ENCODE results near the gene NRXN3.

Gene NRXN3

DNA sequence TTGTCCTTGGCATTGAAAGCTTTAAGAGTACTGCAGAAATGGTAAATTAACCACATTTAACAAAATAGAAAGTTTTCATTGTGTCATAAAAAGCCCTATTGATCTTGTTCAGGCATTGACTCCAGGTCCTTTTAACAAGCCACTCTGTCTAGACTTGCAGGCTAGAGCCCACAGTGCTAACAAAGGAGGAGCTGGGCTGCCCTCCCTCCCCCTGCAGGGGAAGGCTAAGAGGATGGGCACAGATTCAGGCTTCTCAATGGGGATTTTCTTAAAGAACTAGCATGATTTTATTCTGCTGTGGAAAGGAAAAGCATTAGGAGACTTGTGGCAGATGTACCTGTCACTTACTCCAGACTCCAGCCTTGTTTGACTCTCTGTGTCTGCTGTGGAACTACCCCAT, 463.6 kb downstream of the NRXN3 start:
- DNase-seq (ENCODE audit: low read depth in 2 of 2, low spot score in 1 of 2): no peak

DNA sequence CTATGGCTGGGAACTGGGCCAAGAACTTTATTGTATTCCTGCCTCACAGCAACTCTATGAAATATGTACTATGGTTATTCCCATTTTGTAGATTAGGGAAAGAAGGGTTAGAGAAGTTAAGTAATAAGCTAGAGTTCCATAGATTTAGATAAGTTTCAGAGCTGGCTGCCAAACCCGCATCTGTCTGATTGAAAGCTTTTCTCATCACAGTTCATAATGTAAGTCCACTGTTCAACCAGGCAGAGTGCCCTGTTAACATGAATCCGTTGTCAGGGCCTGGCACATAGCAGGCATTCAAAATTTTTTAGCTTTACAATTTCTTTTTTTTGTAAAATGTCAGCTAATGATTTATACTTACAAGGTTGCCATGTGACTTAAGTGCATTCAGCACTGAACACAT, 467.3 kb downstream of the NRXN3 start:
- no peak for DNase-seq (ENCODE audit: low read depth in 2 of 2, low spot score in 1 of 2)

DNA sequence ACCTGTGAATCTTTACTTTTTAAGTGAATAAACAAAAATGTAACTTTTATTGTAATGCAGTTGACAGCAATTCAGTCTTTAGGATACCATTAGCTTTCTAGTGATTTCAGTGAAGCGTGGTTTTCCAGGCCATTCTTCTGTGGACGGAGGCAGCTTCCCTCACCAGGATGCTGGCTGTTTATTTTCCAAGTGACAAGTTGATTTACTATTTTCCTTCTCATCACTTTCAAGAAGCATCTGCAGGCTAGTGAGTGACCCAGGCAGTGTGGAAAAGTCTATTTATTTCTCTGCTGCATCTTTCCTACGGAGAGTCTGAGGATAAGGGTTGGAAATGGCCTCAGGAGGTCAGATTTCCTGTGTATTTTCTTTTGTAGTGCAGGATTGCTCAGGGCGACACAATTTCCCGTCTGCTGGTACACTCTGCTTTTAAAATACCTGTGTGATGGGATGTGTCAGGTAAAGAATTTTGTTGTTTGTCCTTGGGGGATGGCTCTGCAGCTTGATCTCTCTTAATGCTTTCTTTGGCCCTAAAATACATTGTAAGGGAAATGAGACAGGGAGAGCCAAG, 467.8 kb downstream of the NRXN3 start:
- DNase-seq (ENCODE audit: low read depth in 2 of 2, low spot score in 1 of 2): no peak

DNA sequence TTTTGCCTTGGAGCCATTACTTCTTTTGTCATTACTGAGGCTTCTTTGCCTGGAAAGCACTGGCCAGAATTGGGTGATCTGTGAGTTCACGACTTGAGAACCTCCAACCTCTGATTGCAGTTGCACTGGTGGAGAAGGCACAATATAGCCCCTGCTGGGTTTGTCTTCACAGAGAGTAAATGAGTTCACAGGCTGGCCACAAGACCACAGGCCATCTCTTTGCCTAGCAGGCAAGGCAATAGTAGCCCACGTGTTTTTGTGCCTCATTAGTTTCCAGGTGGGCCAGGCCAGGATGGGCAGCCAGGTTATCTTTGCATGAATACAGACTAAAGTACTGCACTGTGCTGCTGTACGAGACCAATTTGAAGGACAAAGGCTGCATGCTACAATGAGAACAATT, 468.8 kb downstream of the NRXN3 start:
- DNase-seq (ENCODE audit: low read depth in 2 of 2, low spot score in 1 of 2): no peak

DNA sequence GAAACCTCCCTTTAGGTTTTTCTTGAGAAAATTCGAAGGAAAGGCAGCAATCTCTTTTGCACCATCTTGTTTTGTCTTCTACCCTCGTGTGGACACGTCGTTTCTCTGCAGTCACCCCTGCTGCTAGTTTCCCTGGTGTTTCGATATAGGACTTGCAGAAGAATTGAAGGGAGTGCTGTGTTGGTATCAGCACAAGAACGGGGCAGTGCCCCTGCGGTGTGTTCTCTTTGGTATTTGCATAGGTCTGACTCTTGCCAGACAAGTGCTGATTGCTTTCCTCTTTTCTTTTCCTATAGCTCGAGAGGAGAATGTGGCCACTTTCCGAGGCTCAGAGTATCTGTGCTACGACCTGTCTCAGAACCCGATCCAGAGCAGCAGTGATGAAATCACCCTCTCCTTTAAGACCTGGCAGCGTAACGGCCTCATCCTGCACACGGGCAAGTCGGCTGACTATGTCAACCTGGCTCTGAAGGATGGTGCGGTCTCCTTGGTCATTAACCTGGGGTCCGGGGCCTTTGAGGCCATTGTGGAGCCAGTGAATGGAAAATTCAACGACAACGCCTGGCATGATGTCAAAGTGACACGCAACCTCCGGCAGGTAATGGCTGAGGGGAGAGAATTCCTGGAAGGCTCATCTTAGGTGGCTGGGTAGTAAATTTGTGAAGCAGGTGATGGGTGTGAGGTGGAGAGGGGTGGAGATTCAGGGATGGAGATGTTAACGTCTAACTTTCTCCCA, 474.8 kb downstream of the NRXN3 start:
- DNase-seq (ENCODE audit: low read depth in 2 of 2, low spot score in 1 of 2): no peak

DNA sequence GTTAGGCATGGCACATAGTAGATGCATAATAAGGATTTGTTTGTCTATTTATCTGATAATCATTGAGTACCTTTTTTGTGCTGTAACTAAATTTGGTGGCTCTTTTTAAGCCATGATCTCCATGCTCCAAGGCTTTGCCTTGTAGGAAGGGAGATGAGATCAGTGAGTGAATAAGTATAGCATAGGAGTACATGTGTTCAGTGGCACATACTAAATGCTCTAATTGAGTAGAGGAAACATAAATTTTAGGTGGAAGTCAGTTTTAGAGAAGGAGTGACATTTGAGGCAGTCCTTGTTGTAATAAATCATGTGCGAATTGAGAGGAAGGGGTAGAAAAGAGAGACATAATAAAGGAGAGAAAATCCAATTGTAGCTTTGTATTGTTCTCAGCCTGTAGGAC, 482.6 kb downstream of the NRXN3 start:
- DNase-seq (ENCODE audit: low read depth in 2 of 2, low spot score in 1 of 2): no peak

DNA sequence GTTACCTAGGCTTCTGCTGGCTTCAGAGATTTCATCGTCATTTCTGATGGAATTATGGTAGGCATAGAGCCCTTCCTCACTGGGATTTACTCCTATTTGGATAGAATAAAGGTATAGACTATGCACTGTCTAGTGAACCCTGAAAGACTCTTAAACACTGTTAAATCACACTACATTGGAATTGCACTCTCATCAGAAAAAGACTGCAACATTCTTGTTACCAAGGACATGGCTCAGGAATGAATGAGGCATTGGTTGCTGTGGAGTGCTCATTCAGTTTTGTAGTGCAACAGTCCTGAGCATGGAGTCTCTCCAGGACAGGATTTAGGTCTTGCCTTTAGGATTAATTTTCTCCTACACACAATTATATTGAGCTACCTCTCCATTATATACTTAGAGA, 483.0 kb downstream of the NRXN3 start:
- DNase-seq (ENCODE audit: low read depth in 2 of 2, low spot score in 1 of 2): no peak

DNA sequence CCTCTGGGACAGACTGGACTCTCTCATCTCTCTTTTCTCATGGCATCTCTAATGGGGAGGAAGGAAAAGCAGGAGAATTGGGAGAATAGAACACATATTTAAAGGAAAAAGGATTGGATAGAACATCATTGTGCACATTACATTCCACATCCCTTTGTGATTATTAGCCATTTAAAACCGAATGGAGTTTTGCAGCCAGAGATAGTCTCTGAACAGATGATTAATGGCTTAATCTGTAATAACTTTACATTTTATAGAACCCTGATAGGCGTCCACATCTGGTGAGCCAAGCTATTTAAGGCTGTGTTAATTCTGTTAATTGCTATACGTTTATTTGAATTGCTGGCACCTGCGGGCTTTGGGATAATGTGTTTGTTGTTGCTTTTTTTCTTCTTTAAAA, 487.3 kb downstream of the NRXN3 start:
- no peak for DNase-seq (ENCODE audit: low read depth in 2 of 2, low spot score in 1 of 2)

DNA sequence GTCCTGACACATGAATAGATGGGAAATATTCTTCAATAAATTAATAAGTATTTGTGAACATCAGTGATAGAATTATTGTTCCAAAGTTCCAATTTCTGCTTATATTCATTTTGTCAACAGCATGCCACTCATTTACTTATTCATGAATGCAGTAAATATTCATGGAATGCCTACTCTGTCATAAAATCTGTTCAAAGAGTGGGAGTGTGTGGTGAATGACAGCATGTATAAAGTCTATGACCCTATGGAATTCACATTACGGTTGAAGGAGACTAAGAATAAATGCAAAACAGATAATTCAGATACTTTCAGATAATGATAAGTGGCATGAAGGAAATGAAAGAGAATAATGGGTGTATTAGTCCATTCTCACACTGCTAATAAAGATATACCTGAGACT, 494.7 kb downstream of the NRXN3 start:
- DNase-seq (ENCODE audit: low read depth in 2 of 2, low spot score in 1 of 2): no peak

DNA sequence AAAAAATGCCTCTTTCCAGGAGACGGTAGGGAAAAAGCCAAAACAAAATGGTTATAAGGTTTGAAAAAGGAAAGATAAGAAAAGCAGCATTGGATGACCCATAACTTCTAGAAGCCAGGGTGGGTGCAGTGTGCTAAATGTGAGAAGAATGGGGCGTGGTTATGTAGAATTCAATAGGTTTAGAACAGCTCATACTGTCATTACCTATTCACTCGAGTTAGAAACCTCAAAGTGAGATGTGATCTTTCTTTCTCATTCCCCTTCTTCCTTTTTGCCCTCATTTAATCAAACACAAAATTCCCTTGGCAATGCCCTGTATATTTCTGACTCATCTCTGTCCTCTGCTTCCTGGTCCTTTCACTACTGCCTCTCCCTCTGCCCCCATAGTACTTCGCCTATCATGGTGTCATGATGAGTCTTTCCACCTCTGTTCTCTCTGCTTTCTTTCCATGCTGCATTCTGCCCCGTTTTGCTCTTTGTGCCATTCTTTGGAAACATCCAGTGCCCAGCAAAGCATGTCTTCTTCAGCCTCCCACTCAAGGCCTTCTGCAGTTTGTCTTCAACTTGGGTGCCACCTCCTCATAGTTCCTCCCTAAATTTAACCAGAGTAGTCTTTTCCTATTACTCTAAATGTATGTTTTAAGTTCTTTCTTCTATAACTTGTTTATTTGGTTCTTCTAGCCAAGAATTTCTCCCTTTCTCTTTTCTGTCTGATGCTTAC, 496.3 kb downstream of the NRXN3 start:
- DNase-seq (ENCODE audit: low read depth in 2 of 2, low spot score in 1 of 2): no peak

DNA sequence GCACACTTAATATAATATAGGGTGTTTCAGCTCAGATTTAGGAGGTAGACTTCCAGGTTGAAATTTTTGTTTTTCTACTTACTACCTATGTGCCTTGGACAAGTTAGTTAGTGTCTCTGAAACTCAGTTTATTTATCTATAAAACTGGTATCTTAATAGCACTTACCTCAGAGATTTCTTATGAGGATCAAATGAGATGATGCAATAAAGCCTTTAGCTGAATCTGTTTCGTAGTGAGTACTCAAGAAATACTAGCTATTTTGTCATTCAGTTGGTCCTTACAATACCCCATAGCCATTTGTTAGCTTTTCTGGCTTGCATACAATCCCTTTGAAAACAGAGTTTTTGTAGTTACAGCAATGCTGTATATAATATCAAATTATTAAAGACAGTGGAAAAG, 497.0 kb downstream of the NRXN3 start:
- DNase-seq (ENCODE audit: low read depth in 2 of 2, low spot score in 1 of 2): no peak

DNA sequence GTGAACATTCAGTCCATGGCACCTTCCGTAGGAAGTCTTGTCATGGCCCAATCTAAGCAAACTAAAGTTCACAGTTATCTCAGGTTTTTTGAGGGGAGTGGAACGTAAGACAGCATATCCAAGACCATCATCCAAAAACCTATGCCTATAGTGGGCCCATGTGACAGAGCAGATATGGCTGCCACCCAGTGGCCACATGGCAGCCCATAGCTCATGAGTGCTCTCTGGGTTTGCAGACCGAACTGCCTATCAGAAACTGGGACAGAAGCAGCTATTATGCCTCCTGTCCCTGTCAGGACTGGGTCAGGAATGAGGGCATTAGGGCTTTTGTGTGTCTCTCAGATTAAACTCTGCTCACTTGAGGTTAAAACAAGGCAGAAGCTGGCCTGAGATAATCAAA, 503.7 kb downstream of the NRXN3 start:
- DNase-seq (ENCODE audit: low read depth in 2 of 2, low spot score in 1 of 2): no peak

DNA sequence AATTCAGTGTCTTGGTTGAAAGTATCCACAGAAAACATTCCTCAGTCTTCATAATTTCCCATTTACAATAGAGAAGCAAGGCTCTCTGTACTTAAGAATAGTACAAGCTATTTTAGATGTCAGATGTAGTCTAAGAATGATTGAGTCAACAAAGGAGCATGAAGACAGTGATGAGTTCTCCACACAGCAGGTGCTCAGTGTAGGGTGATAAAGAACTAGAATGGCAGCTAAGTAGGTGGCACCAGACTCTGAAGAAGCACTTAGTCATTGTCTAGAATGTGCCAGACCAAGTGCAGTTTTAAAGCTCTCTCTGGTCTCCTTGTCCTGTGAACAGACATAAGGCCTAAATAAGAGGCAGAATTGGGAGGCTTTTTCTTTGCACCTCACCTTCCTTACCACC, 504.6 kb downstream of the NRXN3 start:
- no peak for DNase-seq (ENCODE audit: low read depth in 2 of 2, low spot score in 1 of 2)

DNA sequence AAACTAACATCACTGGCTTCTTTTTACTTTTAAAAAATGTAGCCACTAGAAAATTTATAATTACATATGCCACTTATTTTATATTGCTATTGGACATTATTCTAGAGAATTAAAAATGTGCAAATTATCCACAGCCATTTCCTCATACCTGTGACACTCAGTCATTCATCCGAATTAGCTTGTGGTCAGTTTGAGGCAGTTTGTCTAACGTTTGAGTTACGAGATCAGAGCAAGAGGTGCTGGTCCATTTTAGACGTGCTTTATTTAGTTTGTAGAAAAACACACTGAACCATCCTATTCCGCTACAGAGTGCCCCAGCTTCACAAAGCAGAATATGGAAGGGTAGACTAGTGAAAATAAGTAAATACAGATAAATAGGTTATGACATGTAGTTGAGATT, 513.0 kb downstream of the NRXN3 start:
- no peak for DNase-seq (ENCODE audit: low read depth in 2 of 2, low spot score in 1 of 2)

DNA sequence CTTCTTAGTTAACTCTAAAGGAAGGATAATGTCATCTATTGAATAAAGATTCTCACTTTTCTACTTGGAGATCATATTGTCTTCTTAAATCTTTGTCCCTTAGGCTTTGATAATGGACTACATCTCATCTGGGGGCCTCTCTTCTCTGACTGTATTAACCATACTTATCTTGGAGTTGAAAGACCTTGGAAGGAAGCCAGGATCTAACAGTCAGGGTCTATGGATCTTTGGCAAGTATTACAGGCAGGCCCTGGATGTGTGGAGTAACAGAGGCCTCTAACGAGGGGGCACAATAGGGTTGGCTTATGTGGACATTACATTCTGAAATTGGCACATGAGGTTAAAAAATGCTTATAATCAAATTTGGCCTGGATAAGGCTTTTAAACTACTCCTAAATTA, 513.8 kb downstream of the NRXN3 start:
- DNase-seq (ENCODE audit: low read depth in 2 of 2, low spot score in 1 of 2): no peak

DNA sequence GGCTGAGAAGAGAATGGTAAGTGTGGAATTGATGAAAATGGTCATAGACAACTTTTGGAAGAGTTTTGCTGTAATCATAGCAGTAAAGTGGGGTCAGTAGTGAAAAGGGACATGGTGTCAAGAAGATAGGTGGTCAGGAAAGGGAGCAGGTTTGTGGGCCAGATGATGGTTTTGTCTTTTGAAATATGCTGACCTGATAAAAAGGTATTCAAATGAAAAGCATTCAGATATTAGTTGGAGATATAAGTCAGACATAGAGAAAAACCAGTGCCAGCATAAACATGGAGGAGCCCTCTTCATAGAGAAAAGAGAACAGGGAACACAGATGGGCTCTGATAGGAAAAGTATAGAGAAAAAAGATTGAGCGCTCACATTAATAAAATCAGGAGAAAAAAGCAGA, 518.3 kb downstream of the NRXN3 start:
- no peak for DNase-seq (ENCODE audit: low read depth in 2 of 2, low spot score in 1 of 2)

DNA sequence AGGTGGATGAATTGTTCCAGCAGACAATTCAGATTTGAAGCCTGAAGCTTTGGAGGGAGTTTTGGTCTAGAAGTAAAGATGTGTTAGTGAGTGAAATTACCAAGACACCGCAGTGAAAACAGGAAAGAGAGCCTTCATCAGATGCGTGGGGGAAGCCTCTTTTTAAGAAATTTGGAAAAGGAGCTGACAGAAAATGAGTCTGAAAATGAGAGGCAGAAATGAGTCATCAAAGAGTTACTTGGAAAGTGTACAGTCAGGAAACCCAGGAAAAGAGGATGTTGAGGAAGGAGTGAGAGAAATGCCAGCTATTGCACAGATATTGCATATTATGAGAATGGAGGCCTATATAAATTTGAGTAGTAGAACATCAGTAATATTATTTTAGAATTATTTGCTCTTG, 520.7 kb downstream of the NRXN3 start:
- no peak for DNase-seq (ENCODE audit: low read depth in 2 of 2, low spot score in 1 of 2)

DNA sequence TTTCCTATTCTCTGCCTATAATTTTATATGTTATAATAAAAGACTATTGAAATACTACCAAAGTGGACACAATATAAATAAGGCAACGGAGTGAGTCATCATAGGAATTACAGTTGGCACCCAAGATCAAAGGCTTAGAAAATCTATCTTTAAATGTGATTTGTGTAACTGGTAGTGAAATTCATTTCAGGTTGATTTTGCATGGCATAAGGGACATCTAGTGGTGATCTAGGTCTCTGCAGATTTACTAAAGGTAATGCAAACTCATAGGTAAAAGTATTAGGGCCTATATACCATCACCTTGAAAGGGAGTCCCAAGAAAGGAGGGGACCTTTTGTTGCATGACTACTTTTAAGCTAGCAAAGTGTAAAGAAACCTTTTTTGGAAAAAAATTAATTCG, 527.2 kb downstream of the NRXN3 start:
- no peak for DNase-seq (ENCODE audit: low read depth in 2 of 2, low spot score in 1 of 2)

DNA sequence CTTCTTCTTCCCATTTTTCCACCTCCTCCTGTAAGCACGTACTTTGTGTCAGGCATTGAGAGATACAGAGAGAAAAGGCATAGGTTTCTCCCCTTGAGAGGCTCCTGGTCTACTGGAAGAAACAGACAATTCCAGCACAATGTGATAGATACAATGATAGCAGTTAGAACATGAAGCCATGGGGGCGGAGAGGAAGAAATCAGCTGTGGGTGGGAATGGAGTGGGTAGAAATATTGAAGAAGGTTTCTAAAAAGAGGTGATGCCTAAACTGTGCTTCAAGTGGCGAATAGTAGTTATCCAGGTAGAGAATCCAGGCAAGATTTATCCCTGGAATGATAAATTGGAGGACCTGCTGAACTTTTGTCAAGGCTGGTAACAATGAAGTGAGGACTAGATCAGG, 528.8 kb downstream of the NRXN3 start:
- no peak for DNase-seq (ENCODE audit: low read depth in 2 of 2, low spot score in 1 of 2)

DNA sequence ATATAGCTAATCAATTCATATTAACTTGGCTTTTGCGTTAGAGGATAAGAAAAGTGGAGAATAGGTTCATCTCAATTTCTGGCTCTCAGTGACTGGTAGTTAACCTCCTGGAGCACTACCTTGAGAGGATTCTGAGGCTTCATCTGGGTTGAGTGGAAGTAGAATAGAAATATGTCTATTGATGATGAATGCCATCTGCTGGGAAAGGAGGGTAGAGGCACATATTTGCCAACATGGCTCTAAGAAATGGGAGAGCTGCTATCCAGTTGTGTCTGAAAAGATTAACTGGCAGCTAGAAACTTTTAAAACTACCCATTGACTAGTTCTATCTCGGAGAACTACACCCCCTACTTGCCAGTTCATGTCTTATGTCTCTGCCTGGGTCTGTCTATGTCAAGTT, 530.1 kb downstream of the NRXN3 start:
- no peak for DNase-seq (ENCODE audit: low read depth in 2 of 2, low spot score in 1 of 2)

DNA sequence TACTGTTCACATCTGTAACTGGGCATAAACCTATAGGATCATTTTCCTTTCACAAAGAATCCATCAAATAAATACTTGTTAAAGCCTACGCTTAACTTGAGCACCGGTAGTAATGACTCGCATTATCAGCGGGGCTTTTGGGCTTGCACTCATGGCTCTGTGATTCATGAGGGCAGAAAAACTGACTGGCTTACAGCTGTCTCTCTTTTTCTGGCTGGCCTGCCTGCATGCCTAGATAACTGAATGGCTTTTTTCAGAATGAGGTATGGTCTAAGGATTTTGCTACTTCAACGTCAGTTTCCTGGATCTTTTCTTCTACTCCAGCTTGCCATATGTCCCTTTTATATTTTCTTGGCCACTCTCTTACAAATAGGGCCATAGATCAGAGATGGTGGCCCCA, 531.1 kb downstream of the NRXN3 start:
- DNase-seq (ENCODE audit: low read depth in 2 of 2, low spot score in 1 of 2): no peak

DNA sequence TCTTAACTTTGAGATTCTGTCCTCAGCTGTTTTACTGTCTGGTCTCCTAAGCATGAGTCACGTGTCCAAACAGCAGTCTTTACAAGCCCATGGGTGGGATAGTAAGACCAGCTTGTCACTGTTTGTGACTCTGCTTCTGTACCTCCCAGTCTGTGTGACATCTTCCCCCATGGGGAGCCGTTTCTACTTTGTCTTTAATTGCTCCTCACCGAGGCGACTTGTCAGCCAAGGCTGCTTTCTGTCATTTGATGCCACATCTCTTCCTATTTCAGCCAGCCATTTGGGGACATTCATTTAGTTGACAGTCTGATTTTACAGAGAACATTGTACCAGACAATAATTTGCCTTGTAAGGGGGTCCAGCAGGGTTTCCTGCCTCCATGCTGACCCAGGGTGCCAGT, 534.8 kb downstream of the NRXN3 start:
- DNase-seq (ENCODE audit: low read depth in 2 of 2, low spot score in 1 of 2): no peak

DNA sequence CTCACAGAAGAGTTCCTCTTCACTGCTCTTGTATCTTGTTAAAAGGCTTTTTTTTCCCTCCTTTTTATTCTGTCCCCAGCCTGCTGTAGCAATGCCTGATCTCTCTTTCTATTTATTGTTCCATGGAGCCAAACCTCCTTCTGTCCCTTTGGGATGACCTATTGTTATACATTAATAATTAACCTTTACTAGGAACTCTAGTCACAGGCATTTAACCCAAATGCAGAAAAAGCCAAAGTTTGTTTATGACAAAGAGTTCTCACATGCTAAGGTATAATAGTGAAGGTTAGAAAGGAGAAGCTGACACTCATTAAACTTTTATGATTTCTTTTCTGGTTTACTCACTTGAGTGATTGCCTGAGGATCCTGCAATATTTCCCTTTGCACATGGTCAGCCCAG, 535.8 kb downstream of the NRXN3 start:
- DNase-seq (ENCODE audit: low read depth in 2 of 2, low spot score in 1 of 2): no peak

Data from stimulated activated CD8-positive, alpha-beta memory T cell treated with anti-CD3 and anti-CD28 coated beads, Interleukin-4, amount 100 ng/mL, for 1 hour (primary cell).